Measurements from ENCODE around the gene RPS16.

The RPS16 gene

DNA sequence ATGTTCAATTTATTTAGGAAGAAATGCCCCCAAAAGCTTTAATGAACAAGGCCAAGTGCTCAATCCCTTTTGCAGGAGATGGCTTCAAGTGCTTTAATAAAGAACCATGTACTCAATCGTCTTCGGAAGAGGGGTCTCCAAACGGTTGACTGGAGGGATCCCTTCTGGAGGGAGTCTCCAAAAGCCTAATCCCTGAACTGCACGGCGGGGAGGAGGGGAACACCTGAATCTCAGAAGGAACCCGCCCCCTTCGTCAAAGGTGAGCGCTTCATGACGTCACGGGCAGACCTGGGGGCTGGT lies 45.3 kb downstream of the RPS16 start:
- in situ Hi-C loops (cut with HindIII; ENCODE audit: low sequenced_read_pairs) = no loop called here

DNA sequence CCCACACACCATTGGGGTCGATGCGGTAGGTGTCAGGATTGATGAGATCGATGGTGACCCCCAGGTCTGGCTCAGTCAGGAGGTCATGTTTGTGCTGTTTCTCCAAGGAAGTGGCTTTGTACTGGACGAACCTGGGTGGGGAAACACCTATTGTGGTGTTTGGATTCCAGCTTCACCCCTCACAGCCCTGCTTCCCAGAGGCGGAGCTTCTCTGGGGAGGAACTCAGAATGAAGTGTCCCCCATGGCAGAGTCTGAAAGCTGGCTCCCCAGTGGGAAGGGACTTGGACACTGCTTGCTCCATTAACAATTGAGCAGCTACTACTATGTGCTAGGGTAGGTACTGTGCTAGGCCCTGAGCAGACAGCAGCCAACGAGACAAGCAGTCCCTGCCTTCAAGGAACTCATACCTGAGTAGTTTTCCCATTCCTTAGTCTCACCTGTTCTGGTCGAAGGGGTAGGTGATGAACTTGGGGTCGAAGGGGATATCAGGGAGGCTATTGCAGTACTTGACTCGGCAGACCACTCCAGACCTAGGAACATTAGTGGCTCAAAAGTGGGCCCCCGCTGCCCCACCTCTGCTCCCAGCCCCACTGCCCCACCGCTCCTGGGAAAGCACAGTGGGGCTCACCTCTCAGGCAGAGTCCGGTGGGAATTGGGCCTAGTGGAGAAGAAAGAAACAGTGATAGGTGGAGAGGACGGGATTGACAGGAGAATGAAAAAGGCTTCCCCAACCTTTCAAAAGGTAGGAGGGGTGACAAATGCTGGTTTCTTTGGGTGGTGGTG lies 45.9 kb downstream of the RPS16 start:
- in situ Hi-C loops (cut with HindIII; ENCODE audit: low sequenced_read_pairs) = no loop called here

GRCh38 chr19:39388657-39389056 lies 47.1 kb downstream of the RPS16 start:
- in situ Hi-C loops (cut with HindIII; ENCODE audit: low sequenced_read_pairs) = no loop called here

- in situ Hi-C loops (cut with HindIII; ENCODE audit: low sequenced_read_pairs) = no loop called here
These were observed 49.2 kb downstream of the RPS16 start for GRCh38 chr19:39386557-39386956.

DNA sequence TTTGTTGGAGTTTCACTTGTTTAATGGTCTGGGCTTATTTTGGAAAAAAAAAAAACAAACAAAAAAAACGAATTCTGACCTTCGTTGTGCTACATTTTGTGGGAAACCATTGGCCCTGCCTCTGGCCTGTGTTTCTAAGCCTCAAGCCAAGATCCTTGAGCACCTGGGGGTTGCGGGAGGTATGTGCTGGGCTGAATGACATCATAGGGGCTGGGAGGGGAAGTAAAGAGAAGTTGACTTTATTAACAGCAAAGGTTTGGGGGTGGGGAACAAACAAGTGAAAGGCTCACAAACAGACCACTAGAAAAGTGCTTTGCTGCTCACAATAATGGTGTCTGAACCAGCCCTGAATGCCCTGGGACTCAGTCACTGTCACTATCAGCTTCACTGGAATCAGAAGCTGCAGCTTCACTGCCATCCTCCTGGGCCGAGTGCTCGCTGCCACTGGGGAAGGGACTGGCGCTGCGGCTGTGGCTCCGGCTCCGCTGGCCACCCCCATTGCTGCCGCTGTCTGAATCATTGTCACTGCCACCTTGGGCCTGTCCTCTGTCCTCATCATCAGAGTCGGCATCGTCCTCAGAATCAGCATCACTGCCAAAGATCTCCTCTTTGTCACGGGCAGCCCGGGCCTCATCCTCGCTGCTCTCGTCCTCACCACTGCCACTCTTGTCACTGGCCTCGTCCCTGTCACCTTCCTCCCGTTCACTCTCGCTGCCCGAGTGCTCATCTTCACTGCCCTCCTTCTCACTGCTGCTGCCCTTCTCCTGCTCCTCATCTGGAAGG lies 49.9 kb downstream of the RPS16 start:
- in situ Hi-C loops (cut with HindIII; ENCODE audit: low sequenced_read_pairs) = no loop called here

DNA sequence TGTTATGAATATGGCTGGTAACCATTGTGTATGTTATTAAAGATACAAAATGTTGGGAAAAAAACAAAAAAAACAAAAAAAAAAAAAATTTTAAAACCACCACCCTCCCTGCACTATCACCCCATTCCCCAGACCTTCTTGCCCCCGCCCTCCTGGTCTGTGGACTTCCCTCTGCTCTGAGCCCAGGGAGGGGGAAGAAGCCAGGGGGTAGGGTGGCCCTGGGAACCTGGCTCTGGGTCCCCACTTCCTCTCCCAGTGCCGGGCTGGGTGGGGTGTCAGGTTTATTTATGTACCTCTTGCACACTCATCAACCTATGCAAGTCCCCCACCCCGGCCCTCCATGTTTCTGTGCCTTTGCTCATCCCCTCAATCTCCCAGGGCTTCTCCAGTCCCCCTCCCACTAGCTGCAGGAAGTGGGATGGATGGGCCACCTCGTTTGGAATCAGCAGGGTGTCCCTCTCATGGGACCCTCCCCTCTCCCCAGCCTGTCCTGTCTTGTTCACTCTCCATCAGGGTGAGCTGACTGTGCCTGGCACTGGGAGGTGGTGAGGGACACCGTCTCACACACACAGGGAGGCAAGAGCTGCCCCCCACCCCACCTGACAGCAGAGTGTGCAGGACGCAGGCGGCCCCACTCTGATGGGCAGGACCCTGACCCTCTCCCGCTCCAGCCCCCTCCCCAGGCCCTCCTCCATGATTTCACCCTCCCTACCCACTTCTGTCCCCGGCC lies 50.7 kb downstream of the RPS16 start:
- in situ Hi-C loops (cut with HindIII; ENCODE audit: low sequenced_read_pairs) = no loop called here
